Astrocyte (in vitro differentiated cells and primary cell): Measurements from ENCODE around the gene C19orf25. TPM values are rescaled to one million over a fixed set of nuclear protein-coding genes. Genes with fewer than 3 reads are reported as not detected.

ENCODE experiments used
- DNase-seq: peaks from one replicate; pipeline ENCODE4 v3.0.0-alpha.2; 2010; ENCODE audit warnings: low read depth
- FAIRE-seq: peaks from 2 replicates; lab custom pipeline; 2011; peaks lifted over from hg19 to GRCh38; lab: Jason Lieb, UNC
- H2AFZ ChIP-seq: 2 replicates; pipeline ENCODE4 v1.6.0; 2012; ENCODE audit warnings: low read depth, low read length, inconsistent platforms
- H3K27ac ChIP-seq: 2 replicates; pipeline ENCODE4 v1.5.1; 2011; ENCODE audit warnings: low read depth, low read length, inconsistent platforms
- H3K27me3 ChIP-seq: 2 replicates; pipeline ENCODE4 v1.6.0; 2011; ENCODE audit warnings: low read length, inconsistent platforms; ENCODE audit not compliant: insufficient read depth
- H3K36me3 ChIP-seq: 2 replicates; pipeline ENCODE4 v1.5.1; 2011; ENCODE audit warnings: low read length, inconsistent platforms; ENCODE audit not compliant: insufficient read depth
- H3K4me1 ChIP-seq: 2 replicates; pipeline ENCODE4 v1.5.1; 2011; ENCODE audit warnings: low read length, inconsistent platforms; ENCODE audit not compliant: insufficient read depth
- H3K4me2 ChIP-seq: 2 replicates; pipeline ENCODE4 v1.6.0; 2012; ENCODE audit warnings: low read length, inconsistent platforms
- H3K4me3 ChIP-seq: 2 replicates; pipeline ENCODE4 v1.5.1; 2011; ENCODE audit warnings: low read depth, mild to moderate bottlenecking, low read length, inconsistent platforms; ENCODE audit not compliant: insufficient read depth
- H3K79me2 ChIP-seq: 2 replicates; pipeline ENCODE4 v1.6.0; 2012; ENCODE audit warnings: mild to moderate bottlenecking, low read length, inconsistent platforms; ENCODE audit not compliant: insufficient read depth
- H3K9ac ChIP-seq: 2 replicates; pipeline ENCODE4 v1.6.0; 2012; ENCODE audit warnings: mild to moderate bottlenecking, low read length, inconsistent platforms
- H3K9me3 ChIP-seq: 2 replicates; pipeline ENCODE4 v1.5.1; 2012; ENCODE audit warnings: low read depth, mild to moderate bottlenecking, low read length, inconsistent platforms; ENCODE audit not compliant: insufficient read depth
- H4K20me1 ChIP-seq: 2 replicates; pipeline ENCODE4 v1.6.0; 2012; ENCODE audit warnings: low read length, inconsistent platforms; ENCODE audit not compliant: insufficient read depth
- H3K27ac Mint-ChIP-seq: one replicate; pipeline ENCODE4 v1.8.0; 2021; ENCODE audit warnings: mild to moderate bottlenecking, mixed read lengths; ENCODE audit not compliant: unreplicated experiment
- H3K27me3 Mint-ChIP-seq: one replicate; pipeline ENCODE4 v1.8.0; 2021; ENCODE audit warnings: low read depth, mixed read lengths; ENCODE audit not compliant: unreplicated experiment
- H3K36me3 Mint-ChIP-seq: one replicate; pipeline ENCODE4 v1.8.0; 2021; ENCODE audit warnings: low read depth, mixed read lengths; ENCODE audit not compliant: unreplicated experiment
- H3K4me1 Mint-ChIP-seq: one replicate; pipeline ENCODE4 v1.8.0; 2021; ENCODE audit warnings: low read depth, mixed read lengths; ENCODE audit not compliant: unreplicated experiment
- H3K4me3 Mint-ChIP-seq: one replicate; pipeline ENCODE4 v1.8.0; 2021; ENCODE audit warnings: mild to moderate bottlenecking, moderate library complexity, mixed read lengths; ENCODE audit not compliant: unreplicated experiment
- H3K9me3 Mint-ChIP-seq: one replicate; pipeline ENCODE4 v1.8.0; 2021; ENCODE audit warnings: mild to moderate bottlenecking, mixed read lengths; ENCODE audit not compliant: unreplicated experiment
- CTCF ChIP-seq: IDR thresholded peaks from 2 replicates; pipeline ENCODE4 v1.5.1; 2011; ENCODE audit warnings: low read depth, mild to moderate bottlenecking, inconsistent platforms, low read length, moderate library complexity; ENCODE audit not compliant: insufficient read depth
- EZH2 ChIP-seq: IDR thresholded peaks from 2 replicates; pipeline ENCODE4 v1.6.1; 2012; ENCODE audit warnings: mild to moderate bottlenecking, low read length, inconsistent platforms; ENCODE audit not compliant: insufficient read depth
- total RNA-seq: library from RNA; stranded (reverse); gene quantifications from 2 replicates; pipeline ENCODE4 v1.2.1, GENCODE V29; 2021

Gene C19orf25
- total RNA-seq, 1 donor from 2014 or later = 32.4 TPM

GRCh38 chr19:1503925-1504773 lies 25.1 kb upstream of the C19orf25 start:
- Histone ChIP-seq H3K4me1 (no peaks in the 10 kb centered on the region), H3K27me3 (peaks cover 18% of the 10 kb centered on the region), H3K36me3 (no peaks in the 10 kb centered on the region), H3K79me2 (no peaks in the 10 kb centered on the region), H4K20me1 (no peaks in the 10 kb centered on the region), H3K4me2 (no peak overlapping the region), H3K27ac (no peak overlapping the region), H3K4me3 (no peak overlapping the region), H2AFZ (no peak overlapping the region), H3K9me3 (peaks cover 5% of the 10 kb centered on the region), H3K9ac (no peak overlapping the region)
- no peak overlapping the region for H3K27ac Mint-ChIP-seq
- H3K4me3 Mint-ChIP-seq = no peak overlapping the region
- TF ChIP-seq CTCF (no peak), EZH2 (no peak)
- H3K27me3 Mint-ChIP-seq = peaks cover 5% of the 10 kb centered on the region
- H3K9me3 Mint-ChIP-seq = peaks cover 8% of the 10 kb centered on the region
- peaks cover 7% of the 10 kb centered on the region for H3K36me3 Mint-ChIP-seq
- H3K4me1 Mint-ChIP-seq = no peaks in the 10 kb centered on the region
- no peak for FAIRE-seq
- no peak for DNase-seq

GRCh38 chr19:1503089-1503924 lies 24.3 kb upstream of the C19orf25 start:
- Mint-ChIP-seq H3K36me3 (peaks cover 7% of the 10 kb centered on the region), H3K27me3 (peaks cover 5% of the 10 kb centered on the region), H3K4me1 (no peaks in the 10 kb centered on the region), H3K9me3 (peaks cover 8% of the 10 kb centered on the region), H3K4me3 (no peak overlapping the region), H3K27ac (no peak overlapping the region)
- FAIRE-seq = no peak
- H3K9ac ChIP-seq = no peak overlapping the region
- TF ChIP-seq CTCF = peak; percentile 32
- peak; percentile 60 for TF ChIP-seq EZH2
- no peak for DNase-seq
- no peaks in the 10 kb centered on the region for H3K9me3 ChIP-seq
- peak overlapping the region; percentile 5 for H3K4me3 ChIP-seq
- H2AFZ ChIP-seq = no peak overlapping the region
- no peaks in the 10 kb centered on the region for H3K79me2 ChIP-seq
- H3K36me3 ChIP-seq = no peaks in the 10 kb centered on the region
- H4K20me1 ChIP-seq = no peaks in the 10 kb centered on the region
- H3K27ac ChIP-seq = no peak overlapping the region
- H3K4me2 ChIP-seq = peak overlapping the region; percentile 26
- H3K4me1 ChIP-seq = no peaks in the 10 kb centered on the region
- H3K27me3 ChIP-seq = peaks cover 18% of the 10 kb centered on the region
